BJ (cell line): Measurements from ENCODE around the gene ZNF423. TPM values are rescaled to one million over a fixed set of nuclear protein-coding genes. Genes with fewer than 3 reads are reported as not detected.

Experiments used
- CTCF ChIA-PET: fragments of 350-600 bp; formaldehyde crosslinking; extraction: SDS; loops from one replicate; lab custom pipeline; 2021; ENCODE audit warnings: antibody characterized with exemption, inconsistent platforms; lab: Yijun Ruan, JAX
- POLR2A ChIA-PET: fragments of 300-600 bp; sonication (Branson Sonifier 250); formaldehyde crosslinking; extraction: SDS; loops from one replicate; lab custom pipeline; 2021; ENCODE audit warnings: antibody characterized with exemption; lab: Charles Lee
- DNase-seq: peaks from one replicate; pipeline ENCODE4 v3.0.0-alpha.2; 2011; ENCODE audit warnings: low read depth
- H3K27me3 ChIP-seq: 2 replicates; pipeline ENCODE4 v1.6.0; 2011; ENCODE audit warnings: low read length; ENCODE audit not compliant: control insufficient read depth, insufficient read depth
- H3K36me3 ChIP-seq: 2 replicates; pipeline ENCODE4 v1.5.1; 2011; ENCODE audit warnings: low read length; ENCODE audit not compliant: control insufficient read depth, insufficient read depth
- H3K4me3 ChIP-seq: 2 replicates; pipeline ENCODE4 v1.5.1; 2011; ENCODE audit warnings: low read depth, mild to moderate bottlenecking, control low read depth, low read length
- polyA plus RNA-seq: library from polyadenylated mRNA; depleted of rRNA; stranded (reverse); fragments of >200 nt; gene quantifications from 2 replicates; pipeline ENCODE4 v1.2.3, GENCODE V29; 2011
- TF ChIP-seq, protein P1 (sequence below): IDR thresholded peaks from 2 replicates; pipeline ENCODE4 v1.5.1; 2011; ENCODE audit warnings: low read depth, mild to moderate bottlenecking, control low read depth, inconsistent platforms, low read length, moderate library complexity; ENCODE audit not compliant: insufficient read depth

ZNF423 gene
- polyA plus RNA-seq, 1 experiment, result 0.22 TPM

DNA sequence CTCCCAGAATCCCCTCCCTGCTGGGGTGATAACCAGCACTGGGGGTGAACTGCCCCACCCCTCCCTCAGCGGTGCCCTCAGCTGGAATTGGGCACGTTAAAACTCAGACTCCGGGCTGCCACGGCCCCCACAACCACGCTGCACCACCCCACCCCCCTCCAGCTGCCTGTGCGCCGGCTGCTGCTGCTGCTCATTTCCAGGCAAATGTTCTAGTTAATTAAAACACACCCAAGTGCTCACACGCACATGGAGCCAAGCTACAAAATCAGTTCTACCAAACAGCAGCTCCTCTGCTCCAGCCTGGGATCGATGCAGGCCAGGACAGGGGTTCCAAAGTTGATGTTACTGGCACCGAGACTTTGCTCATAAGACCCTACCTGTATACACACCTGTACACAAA lies 180.5 kb downstream of the ZNF423 start:
- TF ChIP-seq, protein P1, sequence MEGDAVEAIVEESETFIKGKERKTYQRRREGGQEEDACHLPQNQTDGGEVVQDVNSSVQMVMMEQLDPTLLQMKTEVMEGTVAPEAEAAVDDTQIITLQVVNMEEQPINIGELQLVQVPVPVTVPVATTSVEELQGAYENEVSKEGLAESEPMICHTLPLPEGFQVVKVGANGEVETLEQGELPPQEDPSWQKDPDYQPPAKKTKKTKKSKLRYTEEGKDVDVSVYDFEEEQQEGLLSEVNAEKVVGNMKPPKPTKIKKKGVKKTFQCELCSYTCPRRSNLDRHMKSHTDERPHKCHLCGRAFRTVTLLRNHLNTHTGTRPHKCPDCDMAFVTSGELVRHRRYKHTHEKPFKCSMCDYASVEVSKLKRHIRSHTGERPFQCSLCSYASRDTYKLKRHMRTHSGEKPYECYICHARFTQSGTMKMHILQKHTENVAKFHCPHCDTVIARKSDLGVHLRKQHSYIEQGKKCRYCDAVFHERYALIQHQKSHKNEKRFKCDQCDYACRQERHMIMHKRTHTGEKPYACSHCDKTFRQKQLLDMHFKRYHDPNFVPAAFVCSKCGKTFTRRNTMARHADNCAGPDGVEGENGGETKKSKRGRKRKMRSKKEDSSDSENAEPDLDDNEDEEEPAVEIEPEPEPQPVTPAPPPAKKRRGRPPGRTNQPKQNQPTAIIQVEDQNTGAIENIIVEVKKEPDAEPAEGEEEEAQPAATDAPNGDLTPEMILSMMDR, result no peak
- POLR2A ChIA-PET, result no interaction called here
- DNase-seq, result no peak
- H3K36me3 ChIP-seq, result no peaks in the 10 kb centered on the region
- no peaks in the 10 kb centered on the region for H3K27me3 ChIP-seq
- CTCF ChIA-PET, result no interaction called here
- no peak overlapping the region for H3K4me3 ChIP-seq

DNA sequence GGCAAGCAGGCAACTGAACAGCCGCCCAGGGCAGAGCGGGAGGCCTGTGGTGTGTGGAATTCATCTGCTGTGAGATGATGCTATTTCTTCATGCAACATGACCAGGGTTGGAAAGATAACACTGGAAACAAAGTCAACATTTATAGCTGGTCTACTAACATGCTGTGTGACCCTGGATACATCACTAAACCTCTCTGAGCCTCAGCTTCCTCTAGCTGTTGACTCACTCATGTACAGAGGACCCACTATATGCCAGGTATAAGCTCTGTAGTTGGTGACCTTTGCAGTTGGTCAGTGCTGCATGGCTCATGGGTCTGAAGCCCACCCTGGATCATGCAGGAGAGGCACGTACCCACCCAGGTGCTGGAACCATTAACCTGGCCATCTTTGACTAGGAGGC lies 180.9 kb downstream of the ZNF423 start:
- ChIA-PET CTCF (no interaction called here), POLR2A (no interaction called here)
- Histone ChIP-seq H3K4me3 (no peak overlapping the region), H3K27me3 (no peaks in the 10 kb centered on the region), H3K36me3 (no peaks in the 10 kb centered on the region)
- no peak for DNase-seq
- TF ChIP-seq, protein P1, result no peak

DNA sequence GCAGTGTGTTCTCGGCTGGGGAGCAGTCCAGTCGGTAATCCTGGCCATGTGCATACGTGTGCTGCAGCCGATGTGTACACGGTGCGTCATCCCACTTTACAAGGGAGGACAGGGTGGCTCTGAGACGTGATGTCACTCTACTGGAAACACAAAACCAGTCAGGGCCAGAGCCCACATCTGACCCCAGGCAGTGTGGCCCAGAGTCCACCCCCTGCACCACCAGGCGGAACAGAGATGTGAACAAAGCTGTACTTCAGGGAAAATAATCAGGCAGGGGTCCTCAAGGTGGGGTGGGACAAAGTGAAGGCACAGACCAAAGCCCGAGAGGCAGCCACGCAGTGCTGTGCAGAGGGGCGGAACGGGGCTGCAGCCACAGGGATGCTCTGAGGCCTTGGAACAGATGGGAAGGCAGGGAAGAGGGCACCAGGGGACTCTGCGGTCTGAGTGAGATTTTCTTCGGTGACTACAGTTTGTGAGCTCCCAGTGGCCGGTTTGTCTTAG lies 181.5 kb downstream of the ZNF423 start:
- H3K27me3 ChIP-seq, result no peaks in the 10 kb centered on the region
- no peak for DNase-seq
- TF ChIP-seq, protein P1, result no peak
- no peaks in the 10 kb centered on the region for H3K36me3 ChIP-seq
- POLR2A ChIA-PET, result no interaction called here
- H3K4me3 ChIP-seq, result no peak overlapping the region
- CTCF ChIA-PET, result no interaction called here

GRCh38 chr16:49673442-49673841 lies 182.5 kb downstream of the ZNF423 start:
- TF ChIP-seq, protein P1, result no peak
- Histone ChIP-seq H3K36me3 (no peaks in the 10 kb centered on the region), H3K27me3 (no peaks in the 10 kb centered on the region), H3K4me3 (no peak overlapping the region)
- CTCF ChIA-PET, result no interaction called here
- POLR2A ChIA-PET, result no interaction called here
- no peak for DNase-seq

DNA sequence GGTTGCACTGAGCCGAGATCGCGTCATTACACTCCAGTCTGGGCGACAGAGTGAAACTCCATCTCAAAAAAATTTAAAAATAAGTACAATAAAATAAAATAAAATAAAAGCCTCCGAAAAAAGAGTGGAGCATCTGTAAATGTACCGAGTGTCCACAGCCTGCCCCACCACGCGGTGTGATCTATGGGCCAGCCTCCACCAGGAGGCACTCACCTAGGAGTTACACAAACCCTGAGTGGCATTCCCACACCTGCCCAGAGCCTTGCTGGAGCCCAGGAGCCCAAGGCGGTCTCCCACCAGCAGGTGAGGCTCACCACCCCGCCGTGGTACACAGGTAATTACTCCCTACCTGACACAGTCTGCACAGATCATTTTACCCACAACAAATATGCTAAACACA lies 183.2 kb downstream of the ZNF423 start:
- ChIA-PET CTCF (no interaction called here), POLR2A (no interaction called here)
- TF ChIP-seq, protein P1, result no peak
- Histone ChIP-seq H3K4me3 (no peak overlapping the region), H3K36me3 (no peaks in the 10 kb centered on the region), H3K27me3 (no peaks in the 10 kb centered on the region)
- no peak for DNase-seq
